Measurements from ENCODE around the gene CREM. TPM values are rescaled to one million over a fixed set of nuclear protein-coding genes. Genes with fewer than 3 reads are reported as not detected.

The CREM gene
- total RNA-seq, 1 donor from 2014 or later = 39.4 TPM

GRCh38 chr10:35217455-35217854 is 90.8 kb downstream of the CREM start:
- H3K36me3 ChIP-seq (ENCODE audit: control insufficient read depth, insufficient read depth, low read length) = no peaks in the 10 kb centered on the region
- H3K4me3 ChIP-seq (ENCODE audit: low read depth, low read length) = no peak overlapping the region
- no peak for TF ChIP-seq CTCF (IDR thresholded peaks at IDR 0.05; ENCODE audit: insufficient read depth, low read length, poor library complexity, severe bottlenecking)
- no peaks in the 10 kb centered on the region for H3K27me3 ChIP-seq (ENCODE audit: control insufficient read depth, insufficient read depth, low read length)
- DNase-seq (ENCODE audit: low read depth) = no peak

GRCh38 chr10:35218339-35218955 is 91.8 kb downstream of the CREM start:
- no peak for DNase-seq (ENCODE audit: low read depth)
- Histone ChIP-seq H3K27me3 (ENCODE audit: control insufficient read depth, insufficient read depth, low read length) (no peaks in the 10 kb centered on the region), H3K4me3 (ENCODE audit: low read depth, low read length) (no peak overlapping the region), H3K36me3 (ENCODE audit: control insufficient read depth, insufficient read depth, low read length) (no peaks in the 10 kb centered on the region)
- peak; percentile 73 for TF ChIP-seq CTCF (IDR thresholded peaks at IDR 0.05; ENCODE audit: insufficient read depth, low read length, poor library complexity, severe bottlenecking)

GRCh38 chr10:35219292-35219691 is 92.6 kb downstream of the CREM start:
- no peak for DNase-seq (ENCODE audit: low read depth)
- H3K4me3 ChIP-seq (ENCODE audit: low read depth, low read length) = no peak overlapping the region

GRCh38 chr10:35219891-35220890 is 93.5 kb downstream of the CREM start:
- no peaks in the 10 kb centered on the region for H3K27me3 ChIP-seq (ENCODE audit: control insufficient read depth, insufficient read depth, low read length)
- H3K36me3 ChIP-seq (ENCODE audit: control insufficient read depth, insufficient read depth, low read length) = no peaks in the 10 kb centered on the region
- no peak overlapping the region for H3K4me3 ChIP-seq (ENCODE audit: low read depth, low read length)
- no peak for DNase-seq (ENCODE audit: low read depth)
- TF ChIP-seq CTCF (IDR thresholded peaks at IDR 0.05; ENCODE audit: insufficient read depth, low read length, poor library complexity, severe bottlenecking) = no peak

More at GRCh38 chr10:35219292-35219691, 92.6 kb downstream of the CREM start:
- TF ChIP-seq CTCF (IDR thresholded peaks at IDR 0.05; ENCODE audit: insufficient read depth, low read length, poor library complexity, severe bottlenecking) = no peak
- no peaks in the 10 kb centered on the region for H3K27me3 ChIP-seq (ENCODE audit: control insufficient read depth, insufficient read depth, low read length)
- no peaks in the 10 kb centered on the region for H3K36me3 ChIP-seq (ENCODE audit: control insufficient read depth, insufficient read depth, low read length)

GRCh38 chr10:35223016-35223415 is 96.4 kb downstream of the CREM start:
- Histone ChIP-seq H3K4me3 (ENCODE audit: low read depth, low read length) (no peak overlapping the region), H3K36me3 (ENCODE audit: control insufficient read depth, insufficient read depth, low read length) (no peaks in the 10 kb centered on the region), H3K27me3 (ENCODE audit: control insufficient read depth, insufficient read depth, low read length) (no peaks in the 10 kb centered on the region)
- TF ChIP-seq CTCF (IDR thresholded peaks at IDR 0.05; ENCODE audit: insufficient read depth, low read length, poor library complexity, severe bottlenecking) = no peak
- DNase-seq (ENCODE audit: low read depth) = no peak

All from kidney epithelial cell (primary cell).